ENCODE results near the gene KL. TPM values are rescaled to one million over a fixed set of nuclear protein-coding genes. Genes with fewer than 3 reads are reported as not detected.

KL gene
- polyA plus RNA-seq (2012; ENCODE audit: insufficient read length, low read depth) = not detected

- no peak for TF ChIP-seq FOXP2 (optimal IDR thresholded peaks at IDR 0.05; ENCODE audit: borderline replicate concordance, extremely low read depth, extremely low read length, insufficient read depth)
Measured at GRCh38 chr13:33016414-33017322, at the start of gene KL. Gene KL (plus strand): TSS chr13:33016423. CDS start chr13:33016441, 18 bp downstream.

DNA sequence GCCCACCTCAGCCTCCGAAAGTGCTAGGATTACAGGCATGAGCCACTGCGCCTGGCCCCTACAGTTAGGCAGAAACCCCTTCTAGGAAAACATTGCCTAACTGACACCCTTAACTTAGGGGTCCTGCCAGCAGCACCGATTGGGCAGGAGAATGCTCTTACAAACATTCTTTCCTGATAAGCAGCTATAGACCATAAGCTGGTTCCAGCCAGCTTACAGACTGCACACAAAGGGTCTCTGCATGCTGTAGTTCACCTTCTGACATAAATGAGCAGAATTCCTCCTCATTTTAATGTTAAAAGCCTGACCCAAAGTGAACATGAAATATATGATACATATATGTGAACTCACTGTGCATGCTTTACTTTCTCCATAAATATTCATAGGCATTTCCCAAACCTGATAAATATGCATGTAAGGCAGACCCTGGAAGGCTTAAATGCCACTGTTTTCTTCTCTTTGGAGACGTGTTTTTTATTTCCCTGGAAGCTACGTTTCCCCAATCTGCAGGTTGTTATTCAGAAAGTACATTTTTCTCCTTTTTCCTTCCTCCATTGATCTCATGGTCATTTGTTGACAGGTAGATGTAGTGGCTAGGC, 48.5 kb upstream of the KL start:
- TF ChIP-seq REST (IDR thresholded peaks at IDR 0.05; ENCODE audit: insufficient read depth in 1 of 2, low read depth in 2 of 2, low read length in 2 of 2) (no peak), FOXP2 (optimal IDR thresholded peaks at IDR 0.05; ENCODE audit: borderline replicate concordance, extremely low read depth, extremely low read length, insufficient read depth) (no peak), TAF1 (IDR thresholded peaks at IDR 0.05; ENCODE audit: borderline replicate concordance, insufficient read depth, low read length) (no peak), SIN3A (IDR thresholded peaks at IDR 0.05; ENCODE audit: borderline replicate concordance, insufficient read depth, low read length) (no peak), POLR2AphosphoS5 (IDR thresholded peaks at IDR 0.05; ENCODE audit: low read depth, low read length) (no peak)

DNA sequence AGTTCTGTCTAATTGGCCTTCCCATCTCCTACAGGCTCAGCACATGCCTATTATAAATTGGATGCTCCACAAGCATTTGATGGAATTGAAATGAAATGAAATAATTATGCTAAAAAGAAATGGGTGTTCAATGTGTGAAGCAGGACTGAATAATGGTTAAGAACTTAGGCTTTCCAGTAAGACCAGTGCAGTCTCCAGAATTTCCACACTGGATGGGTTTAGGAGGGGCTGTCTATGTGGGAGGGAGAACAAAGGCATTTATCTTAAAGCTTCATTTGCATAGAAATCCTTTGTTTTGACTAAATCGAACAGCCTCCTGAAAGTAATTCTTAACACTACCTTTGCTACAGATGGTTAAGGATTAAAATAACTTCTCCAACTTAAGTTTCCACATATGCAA, 47.9 kb upstream of the KL start:
- no peak for TF ChIP-seq POLR2AphosphoS5 (IDR thresholded peaks at IDR 0.05; ENCODE audit: low read depth, low read length)

- TF ChIP-seq FOXP2 (optimal IDR thresholded peaks at IDR 0.05; ENCODE audit: borderline replicate concordance, extremely low read depth, extremely low read length, insufficient read depth) (no peak), POLR2AphosphoS5 (IDR thresholded peaks at IDR 0.05; ENCODE audit: low read depth, low read length) (no peak), SIN3A (IDR thresholded peaks at IDR 0.05; ENCODE audit: borderline replicate concordance, insufficient read depth, low read length) (no peak), TAF1 (IDR thresholded peaks at IDR 0.05; ENCODE audit: borderline replicate concordance, insufficient read depth, low read length) (no peak), REST (IDR thresholded peaks at IDR 0.05; ENCODE audit: insufficient read depth in 1 of 2, low read depth in 2 of 2, low read length in 2 of 2) (no peak)
Measured at GRCh38 chr13:32968793-32969192, 47.4 kb upstream of the KL start.

- TF ChIP-seq FOXP2 (optimal IDR thresholded peaks at IDR 0.05; ENCODE audit: borderline replicate concordance, extremely low read depth, extremely low read length, insufficient read depth) = no peak
- TF ChIP-seq TAF1 (IDR thresholded peaks at IDR 0.05; ENCODE audit: borderline replicate concordance, insufficient read depth, low read length) = no peak
- TF ChIP-seq SIN3A (IDR thresholded peaks at IDR 0.05; ENCODE audit: borderline replicate concordance, insufficient read depth, low read length) = no peak
- TF ChIP-seq POLR2AphosphoS5 (IDR thresholded peaks at IDR 0.05; ENCODE audit: low read depth, low read length) = no peak
- no peak for TF ChIP-seq REST (IDR thresholded peaks at IDR 0.05; ENCODE audit: insufficient read depth in 1 of 2, low read depth in 2 of 2, low read length in 2 of 2)
Measured at GRCh38 chr13:32969516-32969941, 46.7 kb upstream of the KL start.

All from PFSK-1 (cell line).